ENCODE results near the gene DENND6B.

The DENND6B gene

GRCh38 chr22:50315289-50316113, 11.3 kb downstream of the DENND6B start:
- no peak for DNase-seq (ENCODE audit: low read depth)

DNA sequence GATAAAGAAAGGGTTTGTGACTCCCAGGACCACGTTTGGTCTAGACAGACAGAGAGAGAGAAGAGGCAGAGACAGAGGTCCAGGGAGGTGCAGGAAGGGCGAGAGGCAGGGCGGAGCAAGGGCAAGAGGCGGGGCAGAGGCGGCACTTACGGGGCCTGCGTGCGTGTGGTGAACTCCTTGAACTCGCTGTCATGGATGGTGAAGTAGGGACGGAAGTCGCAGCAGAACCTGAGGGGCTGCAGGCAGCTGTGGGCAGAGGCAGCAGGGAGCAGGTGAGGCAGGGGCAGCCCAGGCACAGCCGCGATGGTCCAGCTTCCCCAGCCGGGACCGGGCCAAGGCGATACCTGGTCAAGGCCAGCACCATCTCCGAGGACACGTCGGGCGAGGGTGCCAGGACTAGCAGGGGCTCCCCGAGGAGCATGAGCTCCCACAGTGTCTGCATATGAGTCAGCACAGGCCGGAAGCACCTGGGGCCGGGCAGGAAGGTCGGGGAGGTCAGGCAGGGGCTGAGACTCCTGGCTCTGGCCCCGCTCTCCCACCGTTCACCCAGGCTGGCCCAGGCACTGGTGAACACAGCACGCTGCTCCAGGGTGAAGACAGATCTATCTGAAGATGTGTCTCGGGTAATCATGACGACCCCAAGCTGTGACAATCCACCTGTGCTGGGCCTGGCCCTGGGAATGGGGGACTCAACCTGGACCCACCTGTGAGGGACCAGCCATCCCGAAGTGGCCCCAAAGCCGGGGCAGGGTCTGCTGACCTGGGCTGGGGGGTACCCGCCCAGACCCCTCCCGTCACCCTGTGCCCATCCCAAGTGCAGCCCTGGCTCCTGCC, 12.1 kb downstream of the DENND6B start:
- DNase-seq (ENCODE audit: low read depth): no peak

- no peak for DNase-seq (ENCODE audit: low read depth)
Observed at GRCh38 chr22:50314081-50314454, 12.7 kb downstream of the DENND6B start.

GRCh38 chr22:50313600-50313999, 13.2 kb downstream of the DENND6B start:
- no peak for DNase-seq (ENCODE audit: low read depth)

DNA sequence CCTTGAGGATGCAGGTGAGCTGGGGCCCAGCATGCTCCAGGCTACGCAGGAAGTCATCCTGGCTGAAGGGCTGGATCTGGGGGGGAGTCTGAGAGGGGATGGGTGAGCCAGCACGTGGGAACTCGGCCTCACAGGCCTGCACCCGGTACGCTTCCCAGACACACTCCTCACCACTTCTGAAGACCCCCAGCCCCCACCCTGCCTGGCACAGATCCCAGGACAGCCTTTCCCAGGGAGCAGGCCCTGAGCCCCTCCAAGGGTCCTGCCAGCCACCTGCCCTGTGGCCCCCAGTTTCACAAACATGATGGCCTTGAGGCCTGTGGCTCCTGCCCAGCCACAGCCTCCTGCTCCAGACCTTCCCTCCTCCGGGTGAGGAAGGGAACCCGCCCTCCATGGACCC, 13.8 kb downstream of the DENND6B start:
- no peak for DNase-seq (ENCODE audit: low read depth)

DNA sequence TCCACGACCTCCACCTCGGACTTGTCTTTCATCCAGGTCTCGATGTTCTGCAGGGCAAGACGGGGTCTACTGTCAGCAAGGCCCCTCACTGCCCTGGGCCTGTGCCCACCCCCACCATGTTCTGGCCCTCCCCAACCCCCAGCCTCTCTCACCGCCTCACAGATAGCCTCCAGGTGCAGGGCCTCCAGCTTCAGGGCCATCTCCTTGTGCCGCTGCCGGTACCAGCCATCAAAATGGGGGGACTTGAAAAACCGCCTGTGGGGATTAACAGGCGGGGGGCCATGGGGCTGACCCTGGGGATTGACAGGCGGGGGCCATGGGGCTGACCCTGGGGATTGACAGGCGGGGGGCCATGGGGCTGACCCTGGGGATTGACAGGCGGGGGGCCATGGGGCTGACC, 14.4 kb downstream of the DENND6B start:
- DNase-seq (ENCODE audit: low read depth): no peak

- DNase-seq (ENCODE audit: low read depth): no peak
Observed at GRCh38 chr22:50311606-50312351, 15.0 kb downstream of the DENND6B start.

DNA sequence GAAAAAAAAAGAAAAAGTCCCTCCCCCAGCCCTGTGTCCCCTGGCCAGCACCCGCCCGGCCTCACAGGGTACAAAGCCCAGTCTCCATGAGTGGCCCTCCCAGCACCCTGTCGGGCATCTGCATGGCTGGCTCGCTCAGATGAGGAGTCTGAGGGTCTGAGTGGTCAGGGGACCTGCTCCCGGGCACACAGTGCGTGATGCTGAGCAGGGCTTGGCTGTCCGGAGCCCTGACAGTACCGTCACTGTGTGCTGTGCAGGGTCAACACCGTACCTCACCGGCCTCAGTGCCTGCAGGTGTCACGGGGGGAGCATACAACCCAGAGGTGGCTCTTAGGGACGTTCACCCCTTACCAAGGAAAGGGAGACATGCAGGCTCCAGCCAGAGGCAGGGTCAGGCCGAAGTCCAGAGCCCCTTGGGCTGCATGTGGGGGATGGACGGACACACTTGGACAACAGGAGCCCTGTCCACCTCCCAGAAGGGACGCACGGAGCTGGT, 15.8 kb downstream of the DENND6B start:
- no peak for DNase-seq (ENCODE audit: low read depth)

DNA sequence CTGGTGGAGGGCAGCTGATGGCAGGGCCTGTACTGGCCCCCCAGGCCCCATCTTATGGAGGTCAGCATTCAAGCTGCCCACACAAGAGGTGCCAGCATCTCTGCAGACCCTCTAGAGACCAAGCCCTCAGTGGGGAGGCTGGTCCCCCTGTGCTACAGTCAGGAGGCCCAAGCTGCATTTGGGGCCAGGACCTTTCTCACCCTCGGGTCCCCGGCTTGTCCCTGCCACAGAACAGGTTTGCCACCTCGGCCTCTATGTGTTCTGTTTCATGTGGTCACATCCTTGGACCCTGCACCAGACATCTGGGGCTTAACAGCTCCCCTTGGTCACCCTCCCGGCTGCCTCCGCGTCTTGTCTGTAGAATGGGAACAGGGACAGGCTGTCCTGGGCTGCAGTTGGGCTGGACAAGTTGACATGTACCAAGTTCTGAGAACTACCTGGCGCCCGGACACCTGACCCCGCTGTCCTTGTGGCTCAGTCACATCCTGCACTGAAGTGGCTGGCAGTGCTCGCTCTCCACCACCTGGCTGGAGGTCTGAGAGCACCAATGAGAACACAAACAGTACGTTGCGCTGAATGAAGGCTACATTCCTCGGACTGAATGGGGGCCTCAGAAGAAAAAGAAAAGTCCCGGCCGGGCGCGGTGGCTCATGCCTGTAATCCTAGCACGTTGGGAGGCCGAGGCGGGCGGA, 16.6 kb downstream of the DENND6B start:
- DNase-seq (ENCODE audit: low read depth): no peak

DNA sequence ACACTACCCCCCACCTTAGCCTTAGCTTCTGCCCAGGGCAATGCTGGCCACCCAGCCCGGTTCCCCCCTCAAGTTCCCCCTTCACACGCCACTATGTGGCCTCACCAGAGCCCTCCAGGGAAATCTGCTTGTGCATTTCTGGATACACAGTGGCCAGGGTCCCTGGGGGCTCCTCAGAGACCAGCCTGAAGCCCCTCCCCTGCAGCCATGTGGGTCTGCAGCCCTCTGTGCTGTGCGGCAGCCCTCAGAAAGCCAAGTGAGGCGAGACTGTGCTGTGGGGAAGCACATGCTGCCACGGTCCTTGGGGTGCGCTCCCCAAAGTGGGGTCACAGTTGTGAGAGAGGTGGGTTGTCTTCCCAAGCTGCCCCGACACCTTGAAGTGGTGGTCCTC, 17.2 kb downstream of the DENND6B start:
- DNase-seq (ENCODE audit: low read depth): no peak

DNA sequence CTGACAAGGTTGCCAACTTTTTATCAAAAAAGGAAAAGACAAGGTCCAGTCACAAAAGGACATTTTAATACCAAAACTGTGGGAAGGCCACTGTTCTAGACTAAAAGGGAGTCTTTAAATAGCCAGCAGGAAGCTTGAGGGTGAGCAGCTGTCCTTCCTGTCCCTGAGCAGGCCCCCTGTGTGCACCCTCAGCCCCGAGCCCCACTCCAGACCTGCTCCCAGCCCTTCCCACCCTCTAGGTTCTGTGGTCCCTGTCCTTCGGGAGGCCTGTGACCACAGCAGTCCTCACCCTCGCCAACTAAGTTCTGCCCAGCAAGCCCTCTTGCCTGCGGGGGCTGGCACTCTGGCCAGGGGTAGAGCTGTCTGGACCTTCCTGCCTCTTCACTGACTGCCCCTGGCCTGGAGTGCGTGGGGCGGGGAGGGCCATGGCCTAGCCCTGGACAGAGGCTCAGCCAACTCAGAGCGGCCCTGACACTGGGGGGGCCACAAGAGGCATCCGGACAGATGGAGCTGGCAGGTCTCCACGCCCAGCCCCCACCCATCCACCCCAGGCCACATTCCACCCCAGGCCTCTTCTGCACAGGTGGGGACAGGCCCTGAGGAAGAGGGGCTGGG, 17.7 kb downstream of the DENND6B start:
- no peak for DNase-seq (ENCODE audit: low read depth)

GRCh38 chr22:50308597-50308935, 18.2 kb downstream of the DENND6B start:
- no peak for DNase-seq (ENCODE audit: low read depth)

DNA sequence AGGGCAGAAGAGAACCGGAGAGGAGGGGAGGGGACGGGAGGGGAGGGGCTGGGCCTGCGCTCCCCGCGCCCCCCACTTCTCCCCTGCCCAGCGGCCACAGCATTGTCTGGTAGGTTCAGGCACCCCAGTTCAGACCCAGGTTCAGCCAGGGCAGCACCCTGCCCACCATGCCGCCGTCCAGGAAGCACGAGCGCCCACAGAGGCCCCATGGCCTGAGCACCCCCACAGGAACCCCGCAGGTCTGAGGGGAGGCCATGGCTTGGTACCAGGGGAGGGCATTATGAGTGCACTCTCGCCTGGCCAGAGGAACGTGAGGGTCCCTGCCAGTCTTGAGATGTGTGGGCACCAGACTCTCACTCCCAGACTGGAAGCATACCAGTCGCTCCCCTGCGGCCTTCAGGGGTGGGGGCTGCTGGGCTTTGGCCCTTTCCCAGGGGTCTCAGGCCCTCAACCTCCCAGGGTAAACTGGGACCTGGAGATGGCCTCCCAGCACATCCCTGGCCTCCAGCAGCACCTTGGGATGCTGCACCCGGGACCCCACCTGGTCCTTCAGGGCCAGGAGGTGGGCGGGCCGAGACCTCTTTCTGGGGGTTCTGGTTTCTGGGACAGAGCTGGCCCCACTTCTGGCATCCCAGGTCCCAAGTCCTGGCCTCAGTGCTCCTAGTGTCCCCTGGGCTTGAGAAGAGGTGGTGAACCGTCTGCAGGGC, 18.8 kb downstream of the DENND6B start:
- DNase-seq (ENCODE audit: low read depth): no peak

DNA sequence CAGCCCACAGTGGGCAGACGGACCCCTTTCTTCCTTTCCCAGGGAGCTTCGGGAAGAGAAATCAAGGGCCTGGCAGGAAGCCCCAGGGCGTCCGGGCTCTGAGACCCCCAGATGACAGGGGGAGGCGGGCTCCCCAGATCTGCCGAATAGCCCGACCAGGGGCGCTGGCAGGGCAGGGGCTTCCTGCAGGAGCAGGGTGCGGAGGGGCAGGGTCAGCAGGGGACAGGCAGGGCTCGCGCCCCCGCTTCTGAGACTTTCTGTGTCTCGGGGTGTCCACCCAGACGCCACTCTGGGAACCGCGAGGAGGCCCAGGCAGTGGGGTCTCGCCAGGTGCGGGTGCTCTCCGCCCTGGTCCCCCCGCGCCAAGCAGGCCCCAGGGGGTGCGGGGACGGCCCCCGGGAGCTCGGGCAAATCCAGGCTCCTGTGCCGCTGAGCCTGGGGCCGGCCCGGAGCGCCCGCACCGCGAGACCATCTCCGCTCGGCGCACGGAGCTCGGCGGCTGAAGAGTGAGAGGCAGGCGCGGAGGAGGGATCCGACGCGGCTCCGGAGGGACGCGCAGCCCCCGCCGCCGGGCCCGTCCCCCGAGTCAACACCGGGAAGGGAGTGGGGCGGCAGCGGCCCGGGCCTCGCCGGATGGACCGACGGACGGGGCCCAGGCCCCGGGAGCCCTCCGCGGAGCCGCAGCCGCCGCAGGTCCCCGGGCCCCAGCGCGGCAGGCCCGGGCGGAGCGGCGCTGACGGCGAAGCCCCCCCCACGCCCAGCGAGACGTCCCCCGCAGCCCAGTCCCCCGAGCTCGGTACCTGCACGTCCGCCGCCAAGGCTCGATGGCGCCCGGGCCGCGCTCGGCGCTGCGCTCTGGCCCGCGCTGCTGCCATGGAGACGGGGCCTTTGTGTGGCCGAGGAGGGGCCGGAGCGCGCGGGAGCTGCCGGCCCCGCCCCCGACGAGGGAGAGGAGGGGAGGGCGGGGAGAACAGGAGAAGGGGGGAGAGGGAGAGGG, 19.8 kb downstream of the DENND6B start, which contains the start of gene PLXNB2:
Gene PLXNB2, minus strand, starts transcription at position 894 of the 997 bp plus-strand sequence. CDS start 17,062 bp downstream, outside the sequence.
- peak; percentile 66 for DNase-seq (ENCODE audit: low read depth)

- peak; percentile 84 for DNase-seq (ENCODE audit: low read depth)
Observed at GRCh38 chr22:50305923-50306566, 20.8 kb downstream of the DENND6B start.

DNA sequence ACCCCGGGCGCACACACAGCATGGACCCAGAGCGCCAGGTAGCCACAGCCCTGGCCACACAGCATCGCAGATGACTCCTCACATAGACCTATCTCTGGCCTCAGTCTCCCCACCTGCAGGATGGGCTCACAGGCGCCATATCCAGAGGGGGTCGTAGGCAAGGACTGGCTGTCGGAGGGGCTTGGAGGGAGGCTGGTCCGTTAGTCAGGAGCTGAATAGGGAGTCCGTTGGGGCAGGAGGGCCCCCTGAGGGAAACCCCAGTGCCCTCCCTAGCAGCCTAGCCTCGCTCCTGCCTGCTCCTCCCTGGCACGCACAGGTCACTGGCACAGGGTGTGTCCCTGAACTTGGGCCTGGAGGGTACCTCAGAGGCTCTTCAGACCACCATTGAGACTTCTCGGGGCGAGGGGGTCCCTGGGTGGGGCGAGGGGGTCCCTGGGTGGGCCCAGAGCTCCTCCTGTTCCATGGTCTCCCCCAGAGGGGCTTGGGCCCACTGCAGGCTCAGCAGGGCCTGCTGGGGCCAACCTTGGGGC, 21.4 kb downstream of the DENND6B start:
- DNase-seq (ENCODE audit: low read depth): no peak

DNA sequence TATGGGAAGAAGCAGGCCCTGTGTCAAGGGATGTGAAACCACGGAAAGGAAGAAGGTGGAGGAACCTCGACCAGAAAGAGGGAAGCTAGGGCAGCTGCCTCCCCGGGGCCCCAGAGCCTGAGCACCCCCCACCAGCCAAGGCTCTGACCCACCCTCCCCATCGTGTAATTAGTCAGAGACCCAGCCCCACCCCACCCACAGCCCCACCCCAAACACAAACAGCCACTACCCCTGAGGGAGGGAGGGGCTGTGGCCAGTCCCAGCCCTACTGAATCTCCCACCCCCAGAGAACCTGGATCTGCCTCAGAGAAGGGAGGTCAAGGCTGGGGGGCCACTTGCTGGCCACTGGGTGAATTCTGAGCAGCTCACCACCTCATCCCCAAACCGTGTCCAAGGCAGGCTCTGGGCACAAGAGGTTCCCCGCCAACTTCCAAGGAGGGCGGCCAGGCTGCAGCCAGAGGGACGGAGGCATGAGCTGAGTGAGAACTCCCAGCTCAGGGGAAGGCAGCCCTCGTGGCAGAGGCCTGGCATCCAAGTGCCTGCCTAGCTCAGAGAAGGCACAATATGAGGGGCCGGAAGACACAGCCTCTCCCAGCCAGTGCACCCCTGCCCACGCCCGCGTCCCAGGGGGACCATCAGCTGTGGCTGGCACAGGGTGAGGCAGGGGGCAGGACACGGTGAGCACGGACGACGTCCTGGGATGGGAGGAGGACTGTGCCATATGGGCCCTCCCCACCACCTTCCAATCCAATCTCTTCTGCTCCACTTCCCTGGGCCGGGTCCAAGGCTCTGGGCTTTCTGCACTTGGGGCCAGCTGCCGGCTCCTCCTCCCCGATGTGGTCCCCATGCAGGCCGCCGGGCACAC, 22.1 kb downstream of the DENND6B start:
- no peak for DNase-seq (ENCODE audit: low read depth)
